Mesendoderm (in vitro differentiated cells): Measurements from ENCODE around the gene ISLR.

ENCODE experiments used
- DNase-seq: peaks from one replicate; pipeline ENCODE4 v3.0.0; 2013
- H2AK5ac ChIP-seq: 2 replicates; pipeline ENCODE4 v1.6.1; 2013; ENCODE audit warnings: low read length, inconsistent platforms
- H2BK120ac ChIP-seq: 2 replicates; pipeline ENCODE4 v1.6.1; 2013; ENCODE audit warnings: low read depth, mild to moderate bottlenecking, low read length, moderate library complexity, mixed read lengths
- H2BK15ac ChIP-seq: replicated peaks from 2 replicates; pipeline ENCODE4 v1.6.1; 2013; ENCODE audit warnings: low read depth, mild to moderate bottlenecking, moderate library complexity
- H2BK5ac ChIP-seq: 2 replicates; pipeline ENCODE4 v1.6.1; 2013; ENCODE audit warnings: low read length, inconsistent platforms
- H3K18ac ChIP-seq: 2 replicates; pipeline ENCODE4 v1.6.1; 2013; ENCODE audit warnings: mild to moderate bottlenecking, low read length, mixed read lengths
- H3K23ac ChIP-seq: one replicate; pipeline ENCODE4 v1.6.1; 2013; ENCODE audit warnings: low read length
- H3K27ac ChIP-seq: 2 replicates; pipeline ENCODE4 v1.5.1; 2013; ENCODE audit warnings: low read depth, mild to moderate bottlenecking, inconsistent platforms, low read length, moderate library complexity
- H3K27me3 ChIP-seq: 2 replicates; pipeline ENCODE4 v1.6.1; 2013; ENCODE audit warnings: low read length, control low read depth, mild to moderate bottlenecking, inconsistent platforms; ENCODE audit not compliant: insufficient read depth, poor library complexity
- H3K36me3 ChIP-seq: 2 replicates; pipeline ENCODE4 v1.6.1; 2013; ENCODE audit warnings: low read length, inconsistent platforms; ENCODE audit not compliant: control insufficient read depth, insufficient read depth
- H3K4ac ChIP-seq: one replicate; pipeline ENCODE4 v1.6.1; 2013; ENCODE audit warnings: low read depth, mild to moderate bottlenecking, low read length, moderate library complexity
- H3K4me1 ChIP-seq: 2 replicates; pipeline ENCODE4 v1.6.1; 2013; ENCODE audit warnings: low read depth, low read length, inconsistent platforms; ENCODE audit not compliant: control insufficient read depth
- H3K4me2 ChIP-seq: 2 replicates; pipeline ENCODE4 v1.6.1; 2013; ENCODE audit warnings: low read length
- H3K4me3 ChIP-seq: 2 replicates; pipeline ENCODE4 v1.5.1; 2013; ENCODE audit warnings: mild to moderate bottlenecking, low read length
- H3K56ac ChIP-seq: one replicate; pipeline ENCODE4 v1.6.1; 2013; ENCODE audit warnings: low read length
- H3K79me1 ChIP-seq: 2 replicates; pipeline ENCODE4 v1.6.1; 2013; ENCODE audit warnings: low read length, inconsistent platforms
- H3K79me2 ChIP-seq: 2 replicates; pipeline ENCODE4 v1.6.1; 2013; ENCODE audit warnings: mild to moderate bottlenecking, low read length; ENCODE audit not compliant: control insufficient read depth, insufficient read depth
- H3K9ac ChIP-seq: 2 replicates; pipeline ENCODE4 v1.6.1; 2013; ENCODE audit warnings: low read length, inconsistent platforms
- H4K5ac ChIP-seq: one replicate; pipeline ENCODE4 v1.6.1; 2013; ENCODE audit warnings: low read length
- H4K8ac ChIP-seq: one replicate; pipeline ENCODE4 v1.6.1; 2013; ENCODE audit warnings: low read depth, mild to moderate bottlenecking, control low read depth, low read length, moderate library complexity
- WGBS: extraction: QIAGEN DNeasy Blood & Tissue Kit; methylation state at CpG from one replicate; pipeline ENCODE4 v1.1.7; 2013; ENCODE audit warnings: low lambda C conversion rate, missing lambda C conversion rate; ENCODE audit not compliant: insufficient coverage; ENCODE audit errors: extremely low coverage; 5-methylcytosine and 5-hydroxymethylcytosine counted together

The ISLR gene

GRCh38 chr15:74146277-74146800, 27.2 kb upstream of the ISLR start:
- no peak overlapping the region for H3K9ac ChIP-seq
- no peak overlapping the region for H2BK5ac ChIP-seq
- H3K36me3 ChIP-seq = no peaks in the 10 kb centered on the region
- H2BK120ac ChIP-seq = no peak overlapping the region
- H3K79me1 ChIP-seq = no peaks in the 10 kb centered on the region
- no peak overlapping the region for H4K5ac ChIP-seq
- no peaks in the 10 kb centered on the region for H3K27me3 ChIP-seq
- no peak overlapping the region for H3K4me3 ChIP-seq
- H3K4me2 ChIP-seq = no peak overlapping the region
- DNase-seq = no peak
- no peak overlapping the region for H4K8ac ChIP-seq
- no peak overlapping the region for H3K18ac ChIP-seq
- no CpG with 5 or more reads among the region's 1 CpG for WGBS
- H3K4ac ChIP-seq = no peak overlapping the region
- H2BK15ac ChIP-seq = no peak overlapping the region
- H3K27ac ChIP-seq = no peak overlapping the region
- no peak overlapping the region for H3K56ac ChIP-seq
- H3K23ac ChIP-seq = no peak overlapping the region
- H2AK5ac ChIP-seq = no peak overlapping the region
- H3K79me2 ChIP-seq = no peaks in the 10 kb centered on the region
- H3K4me1 ChIP-seq = no peaks in the 10 kb centered on the region

- no peak overlapping the region for H4K5ac ChIP-seq
- H3K4me3 ChIP-seq = no peak overlapping the region
- H2BK120ac ChIP-seq = no peak overlapping the region
- H2BK15ac ChIP-seq = no peak overlapping the region
- no peaks in the 10 kb centered on the region for H3K27me3 ChIP-seq
- no peak overlapping the region for H3K23ac ChIP-seq
- no peaks in the 10 kb centered on the region for H3K79me2 ChIP-seq
- H3K56ac ChIP-seq = no peak overlapping the region
- H4K8ac ChIP-seq = no peak overlapping the region
- no peak for DNase-seq
- no peaks in the 10 kb centered on the region for H3K79me1 ChIP-seq
- no peak overlapping the region for H2AK5ac ChIP-seq
- H3K9ac ChIP-seq = no peak overlapping the region
- H3K4me1 ChIP-seq = no peaks in the 10 kb centered on the region
- no peak overlapping the region for H3K18ac ChIP-seq
- no peak overlapping the region for H2BK5ac ChIP-seq
- H3K4ac ChIP-seq = no peak overlapping the region
- WGBS = no CpG with 5 or more reads among the region's 2 CpGs
- no peak overlapping the region for H3K27ac ChIP-seq
- no peaks in the 10 kb centered on the region for H3K36me3 ChIP-seq
- H3K4me2 ChIP-seq = no peak overlapping the region
Observed at GRCh38 chr15:74147051-74147450, 26.5 kb upstream of the ISLR start.

GRCh38 chr15:74155766-74156417, 17.6 kb upstream of the ISLR start:
- no peak overlapping the region for H4K8ac ChIP-seq
- no peaks in the 10 kb centered on the region for H3K79me2 ChIP-seq
- no peak overlapping the region for H4K5ac ChIP-seq
- no peak overlapping the region for H2BK5ac ChIP-seq
- no peak for DNase-seq
- H3K4me1 ChIP-seq = peaks cover 1% of the 10 kb centered on the region
- no peak overlapping the region for H2AK5ac ChIP-seq
- H2BK120ac ChIP-seq = no peak overlapping the region
- H3K18ac ChIP-seq = no peak overlapping the region
- H3K4me3 ChIP-seq = no peak overlapping the region
- H3K36me3 ChIP-seq = no peaks in the 10 kb centered on the region
- no peak overlapping the region for H3K9ac ChIP-seq
- H3K79me1 ChIP-seq = no peaks in the 10 kb centered on the region
- H3K23ac ChIP-seq = no peak overlapping the region
- WGBS = no CpG with 5 or more reads among the region's 14 CpGs
- H2BK15ac ChIP-seq = no peak overlapping the region
- no peak overlapping the region for H3K27ac ChIP-seq
- H3K56ac ChIP-seq = no peak overlapping the region
- H3K4ac ChIP-seq = no peak overlapping the region
- H3K4me2 ChIP-seq = no peak overlapping the region
- H3K27me3 ChIP-seq = no peaks in the 10 kb centered on the region

- Histone ChIP-seq H4K8ac (no peak overlapping the region), H3K79me1 (no peaks in the 10 kb centered on the region), H3K4ac (no peak overlapping the region), H3K4me2 (no peak overlapping the region), H3K27ac (no peak overlapping the region), H3K18ac (no peak overlapping the region), H2BK15ac (no peak overlapping the region), H2BK120ac (no peak overlapping the region), H4K5ac (no peak overlapping the region), H2AK5ac (no peak overlapping the region), H3K79me2 (no peaks in the 10 kb centered on the region), H2BK5ac (no peak overlapping the region), H3K23ac (no peak overlapping the region), H3K9ac (no peak overlapping the region), H3K4me1 (peaks cover 1% of the 10 kb centered on the region), H3K27me3 (no peaks in the 10 kb centered on the region), H3K56ac (no peak overlapping the region), H3K4me3 (no peak overlapping the region), H3K36me3 (no peaks in the 10 kb centered on the region)
- WGBS = no CpG with 5 or more reads among the region's 7 CpGs
- no peak for DNase-seq
Observed at GRCh38 chr15:74156678-74157411, 16.7 kb upstream of the ISLR start.

GRCh38 chr15:74157868-74158827, 15.4 kb upstream of the ISLR start:
- H2BK5ac ChIP-seq = no peak overlapping the region
- no peak for DNase-seq
- H3K36me3 ChIP-seq = no peaks in the 10 kb centered on the region
- H3K4me1 ChIP-seq = peaks cover 1% of the 10 kb centered on the region
- no peak overlapping the region for H3K9ac ChIP-seq
- H3K18ac ChIP-seq = no peak overlapping the region
- H4K5ac ChIP-seq = no peak overlapping the region
- H3K56ac ChIP-seq = no peak overlapping the region
- no peak overlapping the region for H3K4ac ChIP-seq
- no peaks in the 10 kb centered on the region for H3K27me3 ChIP-seq
- no peak overlapping the region for H3K4me2 ChIP-seq
- no peak overlapping the region for H2AK5ac ChIP-seq
- no peaks in the 10 kb centered on the region for H3K79me2 ChIP-seq
- no peak overlapping the region for H3K23ac ChIP-seq
- no peak overlapping the region for H3K27ac ChIP-seq
- H2BK15ac ChIP-seq = no peak overlapping the region
- no peak overlapping the region for H3K4me3 ChIP-seq
- no CpG with 5 or more reads among the region's 9 CpGs for WGBS
- no peak overlapping the region for H2BK120ac ChIP-seq
- H3K79me1 ChIP-seq = no peaks in the 10 kb centered on the region
- no peak overlapping the region for H4K8ac ChIP-seq
